Heart right ventricle (tissue), 16 donors: Measurements from ENCODE around the gene KHNYN. TPM values are rescaled to one million over a fixed set of nuclear protein-coding genes. Genes with fewer than 3 reads are reported as not detected.

Source experiments
- ATAC-seq, 8 donors: fragments of 200-7000 bp; cut with Tn5 transposase; one replicate each; pipeline ENCODE4 v1.9.1; 2020; ENCODE audit warnings: mild to moderate bottlenecking in 8 of 8, moderate library complexity in 8 of 8, moderate number of reproducible peaks in 1 of 8
- DNase-seq, 2 donors: peaks; one replicate each; pipeline ENCODE4 v3.0.0-alpha.2; 2020
- H3K27ac ChIP-seq, 10 donors: fragments of 200-600 bp; sonication (generic) in 2 of 10; one replicate each; pipeline versions ENCODE4 v1.5.0 to v1.8.0; 2020 to 2022; ENCODE audit warnings: mild to moderate bottlenecking in 3 of 10
- H3K27me3 ChIP-seq, 7 donors: fragments of 200-600 bp; one replicate each; pipeline ENCODE4 v1.8.0; 2021 to 2022; ENCODE audit warnings: mild to moderate bottlenecking in 2 of 7
- H3K36me3 ChIP-seq, 9 donors: fragments of 200-600 bp; sonication (generic) in 1 of 9; one replicate each; pipeline versions ENCODE4 v1.5.0 to v1.8.0; 2020 to 2022; ENCODE audit warnings: mild to moderate bottlenecking in 2 of 9
- H3K4me1 ChIP-seq, 9 donors: fragments of 200-600 bp; sonication (generic) in 1 of 9; one replicate each; pipeline versions ENCODE4 v1.5.0 to v1.8.0; 2020 to 2022; ENCODE audit warnings: mild to moderate bottlenecking in 4 of 9
- H3K4me3 ChIP-seq, 10 donors: fragments of 200-600 bp; sonication (generic) in 2 of 10; one replicate each; pipeline versions ENCODE4 v1.5.0 to v1.8.0; 2020 to 2022; ENCODE audit warnings: mild to moderate bottlenecking in 7 of 10, moderate library complexity in 2 of 10
- H3K9me3 ChIP-seq, 11 donors: fragments of 200-600 bp in 10 of 11; sonication (generic) in 2 of 11; one replicate each; pipeline versions ENCODE4 v1.5.0 to v1.8.0; 2013 to 2022; ENCODE audit warnings: mild to moderate bottlenecking in 2 of 11, control low read depth in 1 of 11, moderate library complexity in 1 of 11
- WGBS, 2 donors: extraction: QIAGEN DNeasy Blood & Tissue Kit; methylation state at CpG; one replicate each; pipeline ENCODE4 v1.1.7; 2013; ENCODE audit warnings: inconsistent platforms in 1 of 2; 5-methylcytosine and 5-hydroxymethylcytosine counted together
- intact Hi-C, 10 donors: fragments of 100-400 bp; cut with DNase I; formaldehyde crosslinking; loops; one replicate each; pipeline versions ENCODE4 v1.11.1 to v1.14.2; 2022
- polyA plus RNA-seq, 2 donors: library from polyadenylated mRNA; stranded (reverse); fragments of 200-250 nt; gene quantifications; one replicate each; pipeline ENCODE4 v1.2.3, GENCODE V29; 2013
- total RNA-seq, 10 donors: library from RNA; stranded (reverse); fragmentation: NEBNext Ultra II Directional in 3 of 10; extraction: Animal tissue kit (Norgen Biotek cat#: 25700) in 3 of 10; gene quantifications; one replicate each; pipeline versions ENCODE4 v1.2.1 to v1.2.4, GENCODE V29; 2021 to 2023
- TF ChIP-seq, protein P1 (sequence below), 9 donors: fragments of 200-600 bp; sonication (generic) in 2 of 9; IDR thresholded peaks; one replicate each; pipeline versions ENCODE4 v1.5.0 to v1.8.0; 2021 to 2022; ENCODE audit warnings: antibody characterized with exemption in 9 of 9, mild to moderate bottlenecking in 5 of 9, moderate library complexity in 1 of 9
- donor health status: Arrhythmogenic right ventricular cardiomyopathy.
- donor health status: ischemic (EF 13 %, LVEDD 7.1; RV severe dilation, severe dysfunction).
- donor health status: healthy with polysubstance abuse.
- donor health status: DM: no; HTN: yes; CAD: no.
- donor health status: DM: no; HTN: no; CAD: no.
- donor health status: ischemic (EF 25% LVEDD 6.9; RV normal size, moderate dysfunction).
- donor health status: ischemic (EF 25% LVEDD 5.7; RV mildly dilated, moderate dysfunction).
- donor health status: healthy.
- donor health status: DM: yes; HTN: yes; CAD: no.
- donor health status: Ischemic cardiomyopathy.
- donor health status: ischemic (EF 35%, LVEDD 5.7; RV mildly dilated, moderate dysfunction).
- donor health status: nonischemic (EF 11% LVEDD 7.7; RV severe dilation, severe dysfunction).
- donor health status: DM: yes; HTN: yes; CAD: no.
- donor health status: PGD.
- donor health status: ischemic (EF 29% LVEDD 5.4; RV normal size, mild dysfunction).
- donor health status: nonischemic (EF 23%, LVEDD 6.1; RV moderate dilation, normal function).

The KHNYN gene
- total and polyA plus RNA-seq, 12 donors: 14.0 to 30.1 (median 17.9) TPM

DNA sequence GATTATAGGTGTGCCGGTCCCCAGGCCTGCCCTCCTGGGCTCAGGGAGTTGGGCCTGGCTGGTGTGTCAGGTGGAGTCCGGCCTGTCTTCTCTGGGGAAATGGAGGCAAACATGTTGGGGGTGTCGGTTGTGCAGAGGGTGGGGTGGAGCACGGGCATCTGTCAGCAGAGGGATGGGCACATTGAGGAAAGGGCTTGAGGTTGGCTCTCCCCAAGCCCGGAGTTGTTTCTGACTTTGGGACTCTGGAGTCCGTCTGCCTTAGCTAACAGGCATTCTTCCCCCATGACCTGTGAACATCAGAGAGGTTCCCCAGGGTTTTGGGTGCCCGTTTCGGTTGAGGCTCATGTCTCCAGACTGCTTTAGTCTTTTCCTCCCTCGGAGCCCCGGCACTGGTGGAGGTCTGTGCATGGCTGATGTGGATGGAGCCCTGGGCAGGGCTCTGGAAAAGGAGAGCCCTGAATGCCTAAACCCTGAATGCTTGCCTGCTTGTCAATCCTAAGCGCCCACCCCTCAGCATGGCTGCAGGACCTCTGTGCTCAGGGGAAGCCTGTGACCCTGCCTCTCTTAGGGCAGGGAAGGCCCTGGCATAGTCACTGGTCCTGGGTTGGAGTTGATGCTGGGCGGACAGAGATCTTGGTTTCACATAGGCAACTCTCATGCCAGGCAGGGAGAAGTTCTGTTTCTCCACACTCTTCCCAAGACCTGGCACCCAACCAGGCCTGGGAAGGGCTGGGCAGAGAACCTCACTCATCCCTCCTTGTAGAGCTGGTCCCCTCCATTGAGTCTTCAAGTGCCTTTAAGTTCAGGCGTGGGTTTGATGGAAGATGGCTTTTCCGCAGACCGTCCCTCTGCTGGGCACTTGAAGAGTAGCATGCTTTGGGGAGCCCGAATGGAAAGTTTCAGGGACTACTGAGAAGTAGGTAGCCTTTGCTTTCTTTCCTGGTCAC is 18.0 kb upstream of the KHNYN start:
- Histone ChIP-seq H3K9me3 (no peaks in the 10 kb centered on the region), H3K4me1 (peaks cover 0 to 9% (median 0%) of the 10 kb centered on the region in 9 donors), H3K36me3 (peaks cover 0 to 86% (median 24%) of the 10 kb centered on the region in 9 donors), H3K4me3 (no peak overlapping the region), H3K27me3 (no peaks in the 10 kb centered on the region), H3K27ac (no peak overlapping the region)
- intact Hi-C loops: loop anchor here in 4 of 10 donors (5.0 to 10.0 kb wide), 4 partner anchors 39 to 79 kb away; partner anchors contain the start of gene NFATC4 (in 2 of the 4)
- DNase-seq: no peak
- WGBS, 2 donors: 72 to 73% methylated on average over 16 of the region's 16 CpGs
- TF ChIP-seq, protein P1, sequence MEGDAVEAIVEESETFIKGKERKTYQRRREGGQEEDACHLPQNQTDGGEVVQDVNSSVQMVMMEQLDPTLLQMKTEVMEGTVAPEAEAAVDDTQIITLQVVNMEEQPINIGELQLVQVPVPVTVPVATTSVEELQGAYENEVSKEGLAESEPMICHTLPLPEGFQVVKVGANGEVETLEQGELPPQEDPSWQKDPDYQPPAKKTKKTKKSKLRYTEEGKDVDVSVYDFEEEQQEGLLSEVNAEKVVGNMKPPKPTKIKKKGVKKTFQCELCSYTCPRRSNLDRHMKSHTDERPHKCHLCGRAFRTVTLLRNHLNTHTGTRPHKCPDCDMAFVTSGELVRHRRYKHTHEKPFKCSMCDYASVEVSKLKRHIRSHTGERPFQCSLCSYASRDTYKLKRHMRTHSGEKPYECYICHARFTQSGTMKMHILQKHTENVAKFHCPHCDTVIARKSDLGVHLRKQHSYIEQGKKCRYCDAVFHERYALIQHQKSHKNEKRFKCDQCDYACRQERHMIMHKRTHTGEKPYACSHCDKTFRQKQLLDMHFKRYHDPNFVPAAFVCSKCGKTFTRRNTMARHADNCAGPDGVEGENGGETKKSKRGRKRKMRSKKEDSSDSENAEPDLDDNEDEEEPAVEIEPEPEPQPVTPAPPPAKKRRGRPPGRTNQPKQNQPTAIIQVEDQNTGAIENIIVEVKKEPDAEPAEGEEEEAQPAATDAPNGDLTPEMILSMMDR (IDR thresholded peaks at IDR 0.05): peak; percentile 19 to 74 (median 63)
- peak in 4 of 8 donors; percentile 23 to 45 (median 34) for ATAC-seq

DNA sequence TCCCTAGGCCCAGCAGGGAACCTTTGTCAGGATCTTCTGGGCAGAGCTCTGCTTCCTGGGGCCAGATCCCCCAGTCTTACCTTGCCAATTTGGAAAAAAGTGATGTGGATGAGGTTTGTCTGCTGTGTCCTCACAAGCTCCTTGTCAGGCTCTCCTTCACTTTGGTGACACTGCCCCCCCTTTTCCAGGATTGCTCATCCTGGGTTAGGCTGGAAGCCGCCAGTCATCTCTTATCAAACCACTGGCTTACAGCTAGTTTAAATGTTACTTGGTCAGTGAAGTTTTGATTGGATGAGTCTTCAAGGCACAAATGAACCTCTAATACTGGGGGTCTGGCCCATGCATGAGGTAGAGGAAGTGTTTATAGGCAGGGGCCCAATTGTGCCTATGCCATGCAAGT is 15.7 kb upstream of the KHNYN start:
- peaks cover 0 to 5% (median 0%) of the 10 kb centered on the region in 7 donors for H3K27me3 ChIP-seq
- no peak for ATAC-seq
- no peak for DNase-seq
- intact Hi-C loops: loop anchor here in 4 of 10 donors (5.0 to 10.0 kb wide), 4 partner anchors 42 to 82 kb away; partner anchors contain the start of gene NFATC4 (in 2 of the 4)
- TF ChIP-seq, protein P1 (IDR thresholded peaks at IDR 0.05): no peak
- peaks cover 0 to 19% (median 7%) of the 10 kb centered on the region in 9 donors for H3K4me1 ChIP-seq
- 93 to 100% methylated on average over 1 of the region's 1 CpG for WGBS, 2 donors
- peaks cover 0 to 71% (median 15%) of the 10 kb centered on the region in 9 donors for H3K36me3 ChIP-seq
- H3K9me3 ChIP-seq: no peaks in the 10 kb centered on the region
- H3K4me3 ChIP-seq: no peak overlapping the region
- H3K27ac ChIP-seq: no peak overlapping the region

DNA sequence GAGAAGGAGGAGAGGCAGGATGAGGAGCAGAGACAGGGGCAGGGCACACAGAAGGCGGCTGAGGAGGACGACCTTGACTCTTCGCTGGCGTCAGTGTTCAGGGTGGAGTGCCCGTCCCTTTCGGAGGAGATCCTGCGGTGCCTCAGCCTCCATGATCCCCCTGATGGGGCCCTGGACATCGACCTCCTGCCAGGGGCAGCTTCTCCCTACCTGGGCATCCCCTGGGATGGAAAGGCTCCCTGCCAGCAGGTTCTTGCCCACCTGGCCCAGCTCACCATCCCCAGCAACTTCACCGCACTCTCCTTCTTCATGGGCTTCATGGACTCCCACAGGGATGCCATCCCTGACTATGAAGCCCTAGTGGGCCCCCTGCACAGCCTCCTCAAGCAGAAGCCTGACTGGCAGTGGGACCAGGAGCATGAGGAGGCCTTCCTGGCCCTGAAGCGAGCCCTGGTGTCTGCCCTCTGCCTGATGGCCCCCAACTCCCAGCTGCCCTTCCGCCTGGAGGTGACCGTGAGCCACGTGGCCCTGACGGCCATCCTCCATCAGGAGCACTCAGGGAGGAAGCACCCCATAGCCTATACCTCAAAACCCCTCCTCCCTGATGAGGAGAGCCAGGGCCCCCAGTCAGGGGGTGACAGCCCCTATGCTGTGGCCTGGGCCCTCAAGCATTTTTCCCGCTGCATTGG is 14.9 kb upstream of the KHNYN start:
- Histone ChIP-seq H3K9me3 (no peaks in the 10 kb centered on the region), H3K4me1 (peaks cover 0 to 21% (median 8%) of the 10 kb centered on the region in 9 donors), H3K27ac (no peak overlapping the region), H3K4me3 (no peak overlapping the region), H3K27me3 (peaks cover 0 to 9% (median 0%) of the 10 kb centered on the region in 7 donors), H3K36me3 (peaks cover 0 to 63% (median 7%) of the 10 kb centered on the region in 9 donors)
- 89 to 92% methylated on average over 13 to 15 of the region's 15 CpGs for whole genome bisulfite sequencing, 2 donors
- DNase-seq (no peak), ATAC-seq (no peak)
- TF ChIP-seq, protein P1 (IDR thresholded peaks at IDR 0.05): no peak
- intact Hi-C loops: loop anchor here in 4 of 10 donors (5.0 to 10.0 kb wide), 4 partner anchors 43 to 83 kb away; partner anchors contain the start of gene NFATC4 (in 2 of the 4)
